Panc1 (cell line): ENCODE results near the gene CC2D1B.

Experiments
- REST ChIP-seq, 2 experiments: IDR thresholded peaks; 2 replicates each; pipeline ENCODE4 v1.6.1; 2011 to 2012; ENCODE audit warnings: low read depth in 2 of 2, control low read depth in 1 of 2, low read length in 1 of 2, mild to moderate bottlenecking in 1 of 2, moderate library complexity in 1 of 2; ENCODE audit not compliant: insufficient read depth in 1 of 2
- TF ChIP-seq, protein P1 (sequence below): fragments of 450-650 bp; IDR thresholded peaks from 2 replicates; pipeline ENCODE4 v1.5.1; 2017; ENCODE audit warnings: mild to moderate bottlenecking

- no peak for TF ChIP-seq REST (IDR thresholded peaks at IDR 0.05; ENCODE audit: insufficient read depth in 1 of 2, low read depth in 2 of 2, low read length in 1 of 2)
- TF ChIP-seq, protein P1, sequence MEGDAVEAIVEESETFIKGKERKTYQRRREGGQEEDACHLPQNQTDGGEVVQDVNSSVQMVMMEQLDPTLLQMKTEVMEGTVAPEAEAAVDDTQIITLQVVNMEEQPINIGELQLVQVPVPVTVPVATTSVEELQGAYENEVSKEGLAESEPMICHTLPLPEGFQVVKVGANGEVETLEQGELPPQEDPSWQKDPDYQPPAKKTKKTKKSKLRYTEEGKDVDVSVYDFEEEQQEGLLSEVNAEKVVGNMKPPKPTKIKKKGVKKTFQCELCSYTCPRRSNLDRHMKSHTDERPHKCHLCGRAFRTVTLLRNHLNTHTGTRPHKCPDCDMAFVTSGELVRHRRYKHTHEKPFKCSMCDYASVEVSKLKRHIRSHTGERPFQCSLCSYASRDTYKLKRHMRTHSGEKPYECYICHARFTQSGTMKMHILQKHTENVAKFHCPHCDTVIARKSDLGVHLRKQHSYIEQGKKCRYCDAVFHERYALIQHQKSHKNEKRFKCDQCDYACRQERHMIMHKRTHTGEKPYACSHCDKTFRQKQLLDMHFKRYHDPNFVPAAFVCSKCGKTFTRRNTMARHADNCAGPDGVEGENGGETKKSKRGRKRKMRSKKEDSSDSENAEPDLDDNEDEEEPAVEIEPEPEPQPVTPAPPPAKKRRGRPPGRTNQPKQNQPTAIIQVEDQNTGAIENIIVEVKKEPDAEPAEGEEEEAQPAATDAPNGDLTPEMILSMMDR, result no peak
Observed at GRCh38 chr1:52366517-52366827, 467 bp upstream of the CC2D1B start.
